ENCODE measurements around the gene EHHADH. TPM values are rescaled to one million over a fixed set of nuclear protein-coding genes. Genes with fewer than 3 reads are reported as not detected.

EHHADH gene
- polyA plus RNA-seq, 3 donors, result 0.57 to 1.5 (median 1.1) TPM

DNA sequence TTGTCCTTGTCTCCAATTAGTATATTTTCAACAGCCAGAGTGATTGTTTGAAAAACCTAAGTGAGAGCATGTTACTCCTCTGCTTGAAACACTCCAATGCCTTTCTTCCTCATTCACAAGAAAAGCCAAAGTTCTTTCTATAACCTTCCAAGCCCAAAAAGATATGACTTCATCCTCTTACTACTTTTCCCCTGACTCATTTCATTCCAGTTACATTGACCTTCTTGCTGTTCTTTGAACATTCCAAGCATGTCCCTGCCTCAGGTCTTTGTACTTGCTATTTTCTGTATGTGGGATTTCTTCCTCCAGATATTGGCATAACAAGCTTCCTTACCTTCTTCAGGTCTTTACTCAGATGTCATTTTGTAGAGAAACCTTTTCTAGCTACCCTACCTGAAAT is 28.3 kb downstream of the EHHADH start:
- DNase-seq, result no peak

DNA sequence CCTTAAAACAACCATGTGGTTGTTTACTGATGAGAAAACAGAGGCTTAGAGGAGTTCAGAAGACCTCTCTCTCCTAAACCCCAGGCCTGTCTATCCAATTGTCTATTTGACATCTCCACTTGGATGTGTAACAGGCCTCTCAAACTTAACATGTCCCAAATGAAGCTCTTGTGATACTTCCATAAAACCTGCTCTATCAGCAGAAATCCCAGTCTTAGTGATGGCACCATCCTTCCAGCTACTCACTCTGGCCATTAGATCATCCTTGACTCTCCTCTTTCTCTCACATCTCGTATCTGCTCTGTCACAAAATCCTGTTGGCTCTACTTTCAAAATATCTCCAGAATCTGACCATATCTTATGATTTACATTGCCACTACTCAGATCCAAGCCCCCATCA is 28.8 kb downstream of the EHHADH start:
- no peak overlapping the region for H3K9ac ChIP-seq (ENCODE audit: insufficient read depth, low read length, poor library complexity, severe bottlenecking)
- H3K27ac ChIP-seq (ENCODE audit: low read depth in 1 of 2, low read length in 2 of 2), result no peak overlapping the region
- no peaks in the 10 kb centered on the region for H3K9me3 ChIP-seq (replicated peaks in 1 of 2; ENCODE audit: control insufficient read depth in 1 of 2, insufficient read depth in 1 of 2, low read length in 2 of 2)
- H3K27me3 Mint-ChIP-seq (ENCODE audit: low read depth in 3 of 3), result no peaks in the 10 kb centered on the region
- no peak for DNase-seq
- peaks cover 10 to 17% of the 10 kb centered on the region in 2 donors for H3K36me3 Mint-ChIP-seq
- no peaks in the 10 kb centered on the region for H3K79me2 ChIP-seq (ENCODE audit: insufficient read depth, low read length)
- H3K4me1 Mint-ChIP-seq, result no peaks in the 10 kb centered on the region
- TF ChIP-seq, protein P1, sequence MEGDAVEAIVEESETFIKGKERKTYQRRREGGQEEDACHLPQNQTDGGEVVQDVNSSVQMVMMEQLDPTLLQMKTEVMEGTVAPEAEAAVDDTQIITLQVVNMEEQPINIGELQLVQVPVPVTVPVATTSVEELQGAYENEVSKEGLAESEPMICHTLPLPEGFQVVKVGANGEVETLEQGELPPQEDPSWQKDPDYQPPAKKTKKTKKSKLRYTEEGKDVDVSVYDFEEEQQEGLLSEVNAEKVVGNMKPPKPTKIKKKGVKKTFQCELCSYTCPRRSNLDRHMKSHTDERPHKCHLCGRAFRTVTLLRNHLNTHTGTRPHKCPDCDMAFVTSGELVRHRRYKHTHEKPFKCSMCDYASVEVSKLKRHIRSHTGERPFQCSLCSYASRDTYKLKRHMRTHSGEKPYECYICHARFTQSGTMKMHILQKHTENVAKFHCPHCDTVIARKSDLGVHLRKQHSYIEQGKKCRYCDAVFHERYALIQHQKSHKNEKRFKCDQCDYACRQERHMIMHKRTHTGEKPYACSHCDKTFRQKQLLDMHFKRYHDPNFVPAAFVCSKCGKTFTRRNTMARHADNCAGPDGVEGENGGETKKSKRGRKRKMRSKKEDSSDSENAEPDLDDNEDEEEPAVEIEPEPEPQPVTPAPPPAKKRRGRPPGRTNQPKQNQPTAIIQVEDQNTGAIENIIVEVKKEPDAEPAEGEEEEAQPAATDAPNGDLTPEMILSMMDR (IDR thresholded peaks at IDR 0.05), result no peak
- intact Hi-C loops (cut with micrococcal nuclease), result no loop called here
- WGBS (ENCODE audit: insufficient coverage), result 100% methylated on average over 1 of the region's 1 CpG
- H3K4me2 ChIP-seq (replicated peaks; ENCODE audit: extremely low read depth, low read length, poor library complexity, severe bottlenecking), result no peak overlapping the region
- peaks cover 2 to 7% of the 10 kb centered on the region in 2 donors for H3K36me3 ChIP-seq (replicated peaks in 1 of 2; ENCODE audit: control insufficient read depth in 1 of 2, insufficient read depth in 2 of 2, low read length in 2 of 2)
- H3K4me3 ChIP-seq (replicated peaks in 1 of 3; ENCODE audit: low read depth in 2 of 3, low read length in 3 of 3), result no peak overlapping the region
- H3K9me3 Mint-ChIP-seq, result peaks cover 0 to 3% (median 0%) of the 10 kb centered on the region in 7 donors
- H3K4me1 ChIP-seq (ENCODE audit: control insufficient read depth in 1 of 2, insufficient read depth in 2 of 2, low read length in 2 of 2), result no peaks in the 10 kb centered on the region
- no peak overlapping the region for H2AFZ ChIP-seq (ENCODE audit: insufficient read depth, low read depth, low read length, poor library complexity, severe bottlenecking)
- H3K4me3 Mint-ChIP-seq, result no peak overlapping the region
- no peak overlapping the region for H3K27ac Mint-ChIP-seq
- no peaks in the 10 kb centered on the region for H4K20me1 ChIP-seq (ENCODE audit: insufficient read depth, low read length)
- H3K27me3 ChIP-seq (ENCODE audit: control insufficient read depth in 2 of 2, insufficient read depth in 2 of 2, low read length in 2 of 2), result no peaks in the 10 kb centered on the region

More for the DNA sequence above, 28.3 kb downstream of the EHHADH start:
- Histone ChIP-seq H3K79me2 (ENCODE audit: insufficient read depth, low read length) (no peaks in the 10 kb centered on the region), H2AFZ (ENCODE audit: insufficient read depth, low read depth, low read length, poor library complexity, severe bottlenecking) (no peak overlapping the region), H3K9ac (ENCODE audit: insufficient read depth, low read length, poor library complexity, severe bottlenecking) (no peak overlapping the region), H3K4me3 (replicated peaks in 1 of 3; ENCODE audit: low read depth in 2 of 3, low read length in 3 of 3) (no peak overlapping the region), H3K27me3 (ENCODE audit: control insufficient read depth in 2 of 2, insufficient read depth in 2 of 2, low read length in 2 of 2) (no peaks in the 10 kb centered on the region), H4K20me1 (ENCODE audit: insufficient read depth, low read length) (no peaks in the 10 kb centered on the region), H3K9me3 (replicated peaks in 1 of 2; ENCODE audit: control insufficient read depth in 1 of 2, insufficient read depth in 1 of 2, low read length in 2 of 2) (no peaks in the 10 kb centered on the region), H3K4me2 (replicated peaks; ENCODE audit: extremely low read depth, low read length, poor library complexity, severe bottlenecking) (no peak overlapping the region), H3K27ac (ENCODE audit: low read depth in 1 of 2, low read length in 2 of 2) (no peak overlapping the region), H3K4me1 (ENCODE audit: control insufficient read depth in 1 of 2, insufficient read depth in 2 of 2, low read length in 2 of 2) (no peaks in the 10 kb centered on the region), H3K36me3 (replicated peaks in 1 of 2; ENCODE audit: control insufficient read depth in 1 of 2, insufficient read depth in 2 of 2, low read length in 2 of 2) (peaks cover 2 to 7% of the 10 kb centered on the region in 2 donors)
- Mint-ChIP-seq H3K27me3 (ENCODE audit: low read depth in 3 of 3) (no peaks in the 10 kb centered on the region), H3K36me3 (peaks cover 10 to 17% of the 10 kb centered on the region in 2 donors), H3K9me3 (peaks cover 0 to 3% (median 0%) of the 10 kb centered on the region in 7 donors), H3K27ac (no peak overlapping the region), H3K4me3 (no peak overlapping the region), H3K4me1 (no peaks in the 10 kb centered on the region)
- TF ChIP-seq, protein P1 (IDR thresholded peaks at IDR 0.05), result no peak
- intact Hi-C loops (cut with micrococcal nuclease), result no loop called here

Measured in CD14-positive monocyte (primary cell).